NCI-H1694 (cell line): ENCODE measurements around the gene ZC2HC1B.

ENCODE experiments used
- DNase-seq: peaks from one replicate; lab custom pipeline; 2025; lab: John Stamatoyannopoulos, UW

Gene ZC2HC1B

DNA sequence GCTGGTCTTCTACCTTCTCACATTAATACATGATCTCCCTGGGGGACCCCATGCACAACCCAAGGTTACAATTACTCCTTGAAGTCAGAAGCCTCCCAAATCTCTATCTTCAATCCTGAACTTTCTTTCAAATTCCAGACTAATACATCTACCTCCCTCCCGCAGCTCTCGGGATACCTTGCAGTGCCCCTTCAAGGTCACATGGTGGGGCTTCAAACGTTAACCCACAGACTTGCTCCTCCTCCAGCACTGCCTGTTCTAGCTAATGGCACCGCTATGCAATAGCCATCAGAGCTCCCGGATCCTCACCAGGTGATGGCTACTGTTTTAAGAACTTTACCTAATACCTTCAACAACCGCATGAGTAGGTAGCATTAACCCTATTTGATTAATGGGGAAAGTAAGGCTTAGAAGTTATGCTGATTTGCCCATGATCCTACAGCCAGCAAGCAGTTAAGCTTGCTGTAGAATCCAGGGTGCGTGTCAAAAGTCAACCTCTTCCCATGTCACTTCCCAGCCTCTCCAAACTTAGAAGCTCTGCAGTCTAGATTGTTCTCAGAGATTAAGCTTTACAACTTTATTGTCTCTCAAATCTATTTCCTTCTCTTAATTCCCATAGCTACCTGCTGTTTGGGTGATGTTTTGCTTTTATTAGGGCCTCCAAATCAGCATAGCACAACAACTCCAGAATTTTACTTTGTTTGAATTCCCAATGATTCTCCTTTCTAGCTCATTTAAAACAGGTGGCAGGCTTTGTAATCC lies 99.1 kb downstream of the ZC2HC1B start:
- no peak for DNase-seq

DNA sequence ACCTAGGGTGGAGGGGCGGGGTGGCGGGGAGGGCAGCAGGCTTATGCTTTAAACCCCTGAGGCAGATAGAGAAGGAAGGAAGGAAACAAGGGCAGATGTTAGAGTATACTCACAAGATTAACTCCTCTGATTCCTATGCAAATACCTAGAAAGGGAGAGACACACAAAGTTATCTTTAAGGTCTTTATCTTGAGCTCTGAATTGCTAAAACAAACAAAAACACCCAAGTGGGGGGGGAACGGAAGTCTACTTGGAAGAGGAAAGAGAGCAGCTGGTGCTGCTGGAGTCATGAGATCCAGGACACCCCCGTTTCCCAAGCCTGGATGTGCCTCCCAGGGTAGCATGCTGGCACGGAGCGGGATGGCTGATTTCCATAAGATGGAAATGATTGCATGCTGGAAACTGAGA lies 100.4 kb downstream of the ZC2HC1B start:
- no peak for DNase-seq

DNA sequence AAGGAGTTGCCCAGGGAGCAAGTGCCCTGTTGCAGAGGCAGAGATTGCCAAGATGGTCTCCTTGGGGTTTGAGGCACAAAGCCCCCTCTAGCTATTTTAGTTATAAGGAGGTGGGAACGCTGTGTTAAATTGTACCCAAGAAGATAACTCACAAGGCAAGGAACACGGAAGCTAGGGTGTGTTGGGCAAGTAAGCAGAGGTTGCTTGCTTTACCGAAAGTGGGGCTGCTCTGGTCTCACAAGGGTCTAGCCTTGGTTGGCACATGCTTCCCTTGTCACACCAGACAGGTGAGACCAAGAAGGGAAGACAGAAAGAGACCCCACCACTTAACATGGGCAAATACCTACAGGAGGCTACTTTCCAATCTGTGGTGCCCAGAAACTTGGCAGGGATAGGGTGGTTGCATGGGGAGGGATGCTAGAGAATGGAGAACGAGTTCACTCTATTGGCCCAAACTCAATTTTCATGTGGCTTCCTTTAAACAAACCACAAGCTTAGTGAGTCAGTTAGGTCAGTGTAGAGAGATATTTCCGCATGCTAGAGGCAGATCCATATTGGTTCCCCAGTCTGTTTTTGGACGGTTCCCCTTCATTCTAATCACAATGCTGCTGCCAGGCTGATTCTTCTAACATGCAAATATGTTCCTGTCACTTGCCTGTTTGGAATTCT lies 101.4 kb downstream of the ZC2HC1B start:
- no peak for DNase-seq

DNA sequence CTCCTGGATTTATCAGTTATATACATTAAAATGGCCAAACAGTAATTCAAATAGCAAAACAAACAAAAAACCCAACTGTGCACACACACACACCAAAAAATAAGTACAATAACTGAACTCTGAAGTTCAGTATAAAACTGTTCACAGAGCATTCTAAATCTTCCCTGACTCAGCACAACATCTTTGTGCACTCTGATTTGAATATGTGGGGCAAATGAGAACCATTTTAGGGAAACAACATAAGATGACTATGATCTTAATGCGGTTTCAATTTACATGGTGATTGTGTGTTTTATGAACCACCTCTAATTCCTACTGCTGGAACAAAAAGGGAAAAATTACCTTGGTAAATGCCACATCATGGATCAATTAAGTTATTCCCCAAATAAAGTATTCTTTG lies 102.0 kb downstream of the ZC2HC1B start:
- DNase-seq: no peak

DNA sequence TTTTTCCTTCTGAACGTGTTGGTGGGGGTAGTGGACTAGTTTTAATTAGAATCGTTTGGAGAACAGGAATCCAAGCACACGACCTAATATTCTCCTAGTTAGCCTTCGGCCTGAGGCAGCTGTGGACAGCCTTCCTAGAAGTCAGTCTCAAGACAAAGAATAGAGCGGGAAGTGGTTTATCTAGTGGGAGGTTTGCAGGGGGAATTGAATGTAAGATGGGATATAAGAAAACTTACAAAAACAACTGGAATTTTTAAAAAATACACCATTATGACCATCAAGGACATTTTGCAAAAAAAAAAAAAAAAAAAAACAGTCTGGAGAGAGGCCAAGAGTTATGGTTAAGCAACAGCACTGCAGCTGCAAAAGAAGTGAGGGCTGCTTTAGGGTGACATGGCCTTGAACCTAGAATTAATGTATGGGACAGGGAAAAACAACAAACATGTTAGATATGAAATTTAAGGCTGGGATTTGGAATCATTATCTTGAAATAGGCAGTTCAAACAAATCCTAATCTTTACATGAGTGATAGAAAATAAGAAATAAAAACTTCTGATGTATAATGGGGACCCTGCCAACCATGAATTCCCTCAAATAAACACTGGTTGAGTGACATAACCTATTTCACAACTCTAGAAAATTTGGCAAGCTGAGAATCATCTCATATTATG lies 103.6 kb downstream of the ZC2HC1B start:
- DNase-seq: no peak

DNA sequence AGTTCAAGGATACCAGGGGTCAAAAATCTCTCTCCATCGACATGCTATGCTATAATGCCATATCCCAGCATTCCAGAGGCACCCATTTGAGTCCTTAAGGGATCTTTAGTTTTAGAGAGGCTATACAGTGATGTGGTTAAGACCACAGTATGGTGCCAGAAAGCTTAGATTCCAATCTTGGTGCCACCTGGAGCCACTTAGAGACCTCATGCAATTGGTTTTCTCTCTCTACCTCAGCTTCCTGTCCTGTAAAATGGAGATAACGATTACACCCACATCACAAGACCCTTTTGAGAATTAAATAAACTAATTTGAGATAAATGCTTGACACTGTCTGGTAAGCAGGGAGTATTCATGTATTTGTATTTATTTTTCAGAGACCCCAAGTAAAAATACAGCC lies 104.8 kb downstream of the ZC2HC1B start:
- no peak for DNase-seq

DNA sequence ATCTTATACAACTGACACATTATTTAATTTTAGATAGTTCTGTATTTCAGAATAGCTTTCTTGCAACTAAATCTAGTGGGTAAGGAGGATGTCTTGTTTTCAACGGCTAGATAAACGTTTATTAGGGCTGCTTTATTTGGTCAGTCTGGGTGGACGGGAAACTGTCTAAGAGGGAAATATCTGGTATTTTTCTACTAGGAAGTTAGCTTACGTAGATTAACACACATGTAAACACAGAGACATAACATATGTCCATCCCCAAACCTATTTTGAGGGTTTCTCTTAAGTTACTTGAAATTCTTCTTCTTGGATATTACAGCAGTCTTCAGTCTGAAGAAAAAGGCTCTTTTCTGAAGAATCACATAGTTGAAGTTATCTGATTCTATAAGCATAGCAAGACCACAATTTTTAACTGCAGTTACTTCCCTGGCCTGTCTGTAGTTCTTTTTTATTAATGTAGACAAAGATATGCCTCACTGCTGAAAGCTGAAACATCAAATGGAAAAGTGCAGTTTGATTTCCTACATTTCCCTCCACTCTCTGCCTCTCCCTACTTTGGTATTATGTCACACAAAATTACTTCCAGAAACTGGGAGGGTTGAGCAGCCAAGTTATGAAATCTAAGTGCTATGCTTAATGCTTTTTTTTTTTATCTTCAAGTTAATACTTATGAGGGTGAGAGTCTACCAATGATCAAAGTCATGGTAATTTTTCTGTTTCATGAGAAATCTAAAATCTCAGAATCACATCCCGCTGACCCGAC lies 106.4 kb downstream of the ZC2HC1B start:
- DNase-seq: no peak

DNA sequence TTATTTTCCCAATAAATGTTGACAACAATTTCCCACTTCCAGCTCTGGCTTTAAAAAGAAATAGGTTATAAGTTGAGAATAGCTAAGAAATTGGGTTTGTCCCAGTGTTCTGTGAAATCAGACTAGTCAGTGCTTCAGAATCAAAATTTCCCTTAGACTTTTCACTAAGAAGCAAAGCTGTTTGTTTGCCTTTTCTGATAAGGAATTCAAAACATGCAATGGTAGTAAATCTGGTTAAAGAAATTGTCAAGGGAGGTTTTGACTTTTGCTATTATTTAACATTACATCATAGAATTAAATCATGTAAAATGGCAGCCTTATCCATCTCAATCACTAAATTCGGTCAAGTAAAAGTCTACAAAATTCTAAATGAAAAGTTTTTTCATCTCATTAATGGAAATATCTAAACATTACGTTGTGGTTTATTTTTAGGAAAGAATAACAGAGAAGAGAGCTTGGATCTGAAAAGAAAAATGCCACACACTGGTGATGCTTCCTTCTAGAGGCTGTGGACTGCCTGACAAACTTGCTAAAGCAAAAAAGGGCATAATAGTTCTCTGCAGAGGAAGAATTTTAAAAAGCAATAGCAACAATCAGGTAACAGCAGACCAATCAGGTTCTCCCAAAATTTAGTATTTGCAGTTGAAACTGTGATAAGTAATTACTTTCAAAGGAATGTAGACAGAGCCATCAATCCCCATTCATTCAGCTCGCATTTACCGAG lies 107.4 kb downstream of the ZC2HC1B start:
- DNase-seq: no peak

DNA sequence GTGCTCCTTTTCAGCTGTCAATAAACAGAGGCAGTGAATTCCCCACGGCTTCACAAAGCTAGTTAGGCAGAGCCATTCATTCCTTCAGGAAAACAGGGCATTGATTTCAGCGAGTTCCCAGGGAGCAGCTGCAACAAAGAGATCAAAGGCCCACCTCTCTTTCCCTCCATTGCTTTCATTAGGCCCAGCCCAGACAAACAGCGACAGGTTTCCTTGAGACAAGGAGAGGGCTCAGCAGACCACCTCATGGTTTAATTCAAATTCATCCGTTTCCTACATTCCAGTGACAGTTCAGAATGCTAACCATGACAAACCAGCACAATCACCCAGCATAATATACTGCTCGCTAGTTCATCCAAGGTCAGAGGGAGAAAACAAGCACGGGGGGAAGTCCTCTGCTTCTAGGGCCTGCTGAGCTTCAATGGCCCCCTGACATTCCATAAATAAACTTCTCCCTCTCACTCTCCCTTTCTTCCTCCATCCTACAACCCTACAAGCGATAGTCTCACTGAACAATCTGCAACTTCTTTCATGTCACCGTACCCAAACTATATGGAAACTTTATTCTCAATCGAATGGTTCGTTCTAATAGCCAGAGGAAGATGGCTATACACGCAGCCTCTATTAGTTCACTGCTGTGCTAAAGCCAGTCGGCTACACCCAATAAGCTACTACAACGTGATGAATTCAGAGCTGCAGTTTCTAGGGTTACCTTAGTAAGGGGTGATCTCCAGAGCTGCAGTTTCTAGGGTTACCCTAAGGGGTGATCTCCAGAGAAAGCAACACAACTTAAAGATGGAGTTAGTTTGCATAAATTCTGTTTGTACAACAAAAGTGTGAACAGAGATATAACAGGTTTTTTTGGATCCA lies 109.1 kb downstream of the ZC2HC1B start:
- DNase-seq: no peak

DNA sequence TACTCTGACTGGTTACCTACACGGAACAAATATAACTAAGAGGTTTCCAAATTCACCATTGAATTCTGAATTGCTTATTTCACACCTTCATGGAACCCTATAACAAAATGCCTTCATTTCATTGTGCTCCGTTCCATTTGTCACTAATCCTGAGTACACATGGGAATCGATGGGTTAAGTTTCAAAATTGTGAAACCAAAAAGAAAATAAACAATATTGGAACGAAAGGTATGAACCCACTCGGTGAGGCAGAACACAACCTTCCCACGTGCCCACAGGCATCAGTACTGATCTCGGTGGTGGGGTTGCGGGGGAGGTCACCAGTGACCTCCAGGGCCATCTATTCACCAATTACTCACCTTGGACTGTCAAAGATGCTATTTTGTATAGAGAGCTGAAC lies 109.8 kb downstream of the ZC2HC1B start:
- DNase-seq: no peak

DNA sequence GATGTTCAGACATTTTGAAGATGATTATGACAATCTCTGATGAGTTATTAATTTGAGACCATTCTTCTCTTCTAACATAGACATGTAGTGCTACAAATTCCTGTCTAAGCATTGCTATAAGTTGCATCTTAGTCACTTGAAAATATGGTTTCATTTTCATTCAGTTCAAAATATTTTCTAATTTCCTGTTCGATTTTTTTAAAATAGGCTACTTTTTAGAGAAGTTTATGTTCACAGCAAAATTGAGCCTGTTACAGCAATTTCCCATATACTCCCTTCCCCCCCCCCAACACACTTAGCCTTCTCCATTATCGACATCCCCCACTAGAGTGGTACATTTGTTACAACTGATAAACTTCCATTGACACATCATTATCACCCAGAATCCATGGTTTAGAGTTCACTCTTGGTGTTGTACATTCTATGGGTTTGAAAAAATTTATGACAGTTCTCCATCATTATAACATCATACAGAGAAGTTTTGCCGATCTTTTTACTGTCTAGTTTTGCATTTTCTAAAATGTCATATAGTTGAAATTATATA lies 112.6 kb downstream of the ZC2HC1B start:
- no peak for DNase-seq

DNA sequence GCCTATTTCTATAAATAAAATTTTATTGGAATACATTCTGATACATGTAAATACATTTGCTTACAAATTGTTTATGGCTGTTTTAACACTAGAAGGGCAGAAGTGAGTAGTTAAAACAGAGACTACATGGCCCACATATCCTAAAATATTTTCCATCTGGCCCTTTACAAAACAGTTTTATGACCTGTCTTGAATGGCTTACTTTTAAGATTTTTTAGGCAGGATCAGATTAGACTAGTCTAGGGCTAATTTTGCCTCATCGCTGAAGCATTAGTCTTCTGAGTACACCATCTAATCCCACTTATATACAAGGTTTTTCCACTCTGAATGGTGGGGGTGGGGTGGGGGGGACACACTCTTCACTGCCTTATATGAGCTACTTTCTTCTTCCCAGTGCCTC lies 116.6 kb downstream of the ZC2HC1B start:
- DNase-seq: no peak

DNA sequence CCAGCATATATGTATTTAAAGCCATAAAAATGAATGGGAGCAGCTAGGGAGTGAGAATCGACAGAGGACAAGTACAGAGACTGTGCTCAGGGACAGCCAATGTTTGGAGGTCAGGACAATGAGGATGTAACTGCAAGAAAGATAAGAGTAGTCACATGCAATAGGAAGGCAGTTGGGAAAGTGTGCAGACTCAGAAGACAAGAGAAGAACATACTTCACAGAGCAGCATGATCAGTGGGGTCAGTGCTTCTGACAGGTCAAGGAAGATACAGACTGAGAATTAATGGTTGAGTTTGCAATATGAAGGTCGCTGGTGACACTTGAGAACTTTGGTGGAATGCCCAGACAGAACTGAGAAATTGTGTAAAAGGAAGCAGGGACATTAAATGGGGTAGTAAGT lies 118.7 kb downstream of the ZC2HC1B start:
- no peak for DNase-seq

DNA sequence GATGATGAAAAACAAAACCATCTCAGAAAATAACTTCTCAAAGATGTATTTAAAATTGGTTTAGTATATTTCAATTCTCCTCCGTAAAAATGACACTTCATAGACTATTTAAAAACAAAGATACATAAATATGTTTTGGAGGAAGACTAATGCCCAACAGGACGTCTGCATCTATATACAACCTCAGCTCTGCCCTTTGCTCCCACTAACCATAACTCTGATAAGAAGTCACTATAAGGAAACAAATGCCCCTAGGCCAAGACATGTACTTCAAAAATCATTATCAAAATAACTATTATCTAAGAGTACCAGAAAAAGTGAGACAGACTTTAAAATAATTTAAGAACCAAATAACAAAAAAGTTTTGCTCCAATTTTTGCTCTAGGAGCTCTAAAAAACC lies 120.4 kb downstream of the ZC2HC1B start:
- no peak for DNase-seq

DNA sequence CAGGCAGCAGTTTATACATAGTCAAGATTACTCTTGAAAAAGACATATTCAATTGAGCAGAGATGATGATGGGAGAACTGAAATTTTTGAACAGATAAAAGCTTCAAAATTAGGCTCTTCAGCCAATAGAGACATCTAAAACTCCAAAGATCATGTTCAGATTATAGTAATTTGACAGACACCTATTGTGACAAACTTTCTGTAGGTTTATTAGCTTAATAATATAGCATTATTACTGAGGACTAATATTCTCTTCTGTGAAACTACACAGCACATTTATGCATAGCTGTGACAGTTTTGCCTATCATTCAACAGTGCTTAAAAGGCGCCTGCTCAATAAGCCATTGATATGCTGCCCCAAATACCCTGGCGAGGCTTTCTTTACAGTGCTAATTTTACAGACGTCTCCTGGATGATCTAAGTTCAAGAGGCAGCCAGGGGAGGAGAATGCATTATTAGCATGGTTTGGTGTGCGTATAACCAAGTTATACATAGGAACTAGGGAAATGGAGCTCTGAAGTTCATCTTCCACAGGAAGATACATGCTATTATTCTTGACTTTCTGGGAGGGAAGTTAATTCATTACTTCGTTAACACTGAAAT lies 122.3 kb downstream of the ZC2HC1B start:
- DNase-seq: no peak
